ENCODE measurements around the gene SSBP2.

GRCh38 chr5:81469676-81470075 lies 281.2 kb downstream of the SSBP2 start:
- TF ChIP-seq, protein P1, sequence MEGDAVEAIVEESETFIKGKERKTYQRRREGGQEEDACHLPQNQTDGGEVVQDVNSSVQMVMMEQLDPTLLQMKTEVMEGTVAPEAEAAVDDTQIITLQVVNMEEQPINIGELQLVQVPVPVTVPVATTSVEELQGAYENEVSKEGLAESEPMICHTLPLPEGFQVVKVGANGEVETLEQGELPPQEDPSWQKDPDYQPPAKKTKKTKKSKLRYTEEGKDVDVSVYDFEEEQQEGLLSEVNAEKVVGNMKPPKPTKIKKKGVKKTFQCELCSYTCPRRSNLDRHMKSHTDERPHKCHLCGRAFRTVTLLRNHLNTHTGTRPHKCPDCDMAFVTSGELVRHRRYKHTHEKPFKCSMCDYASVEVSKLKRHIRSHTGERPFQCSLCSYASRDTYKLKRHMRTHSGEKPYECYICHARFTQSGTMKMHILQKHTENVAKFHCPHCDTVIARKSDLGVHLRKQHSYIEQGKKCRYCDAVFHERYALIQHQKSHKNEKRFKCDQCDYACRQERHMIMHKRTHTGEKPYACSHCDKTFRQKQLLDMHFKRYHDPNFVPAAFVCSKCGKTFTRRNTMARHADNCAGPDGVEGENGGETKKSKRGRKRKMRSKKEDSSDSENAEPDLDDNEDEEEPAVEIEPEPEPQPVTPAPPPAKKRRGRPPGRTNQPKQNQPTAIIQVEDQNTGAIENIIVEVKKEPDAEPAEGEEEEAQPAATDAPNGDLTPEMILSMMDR (IDR thresholded peaks at IDR 0.05): no peak
- TF ChIP-seq POLR2A (IDR thresholded peaks at IDR 0.05): no peak

All from prostate gland (tissue), 2 donors.